ENCODE data around the gene RADIL.

RADIL gene

GRCh38 chr7:4831723-4832495 lies 51.6 kb downstream of the RADIL start:
- DNase-seq, result no peak

DNA sequence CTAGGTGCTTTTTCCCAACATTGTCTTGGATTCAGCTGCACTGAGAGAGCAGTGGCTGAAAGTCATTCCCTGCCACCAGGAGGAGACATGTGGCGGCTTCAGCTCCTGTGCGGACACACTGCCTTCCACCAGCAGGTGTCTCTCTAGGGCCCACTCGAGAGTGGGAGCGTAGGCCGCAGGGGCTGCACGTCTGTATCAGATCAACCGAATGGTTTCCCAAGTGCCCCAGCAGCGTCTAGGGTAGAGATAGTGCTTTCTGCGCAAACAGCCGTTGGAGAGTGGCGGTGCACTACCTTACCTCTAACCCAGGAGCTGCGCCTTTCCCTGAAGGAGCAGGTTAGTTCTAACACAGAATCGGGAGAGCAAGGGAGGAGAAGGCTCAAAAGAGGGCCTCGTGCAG lies 53.3 kb downstream of the RADIL start:
- DNase-seq, result peak; percentile 57

DNA sequence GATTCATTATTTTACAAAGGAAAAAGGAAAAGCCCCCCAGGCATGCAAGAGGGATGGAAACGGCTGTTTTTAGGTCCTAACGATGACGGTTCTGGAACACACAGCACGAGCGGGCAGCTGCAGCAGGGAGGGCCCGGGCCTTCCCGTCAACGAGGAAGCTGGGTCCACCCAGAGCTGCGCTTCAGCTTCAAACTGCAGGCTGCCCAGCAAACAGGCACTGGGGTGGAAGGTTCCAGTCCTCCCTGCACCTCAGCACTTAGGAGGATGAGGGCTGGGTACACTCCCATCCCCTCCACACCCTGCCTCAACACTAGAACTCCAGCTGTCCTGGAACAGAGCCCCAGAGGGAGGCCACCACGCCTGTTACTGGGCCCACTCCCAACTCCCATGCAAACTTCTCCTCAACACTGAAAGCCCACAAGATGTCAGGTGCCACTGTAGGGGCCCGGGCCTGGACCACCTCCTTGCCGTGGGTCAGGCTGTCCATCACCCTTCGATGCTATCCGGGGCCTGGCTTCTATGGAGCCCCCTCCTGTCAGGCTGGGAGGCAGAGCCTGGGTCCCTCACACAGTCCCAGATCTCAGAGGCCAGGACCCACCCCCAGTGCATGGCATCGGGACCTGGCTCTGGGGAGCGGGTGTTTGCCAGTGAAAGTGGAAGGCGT lies 54.7 kb downstream of the RADIL start:
- DNase-seq, result no peak

GRCh38 chr7:4825081-4825480 lies 58.4 kb downstream of the RADIL start:
- DNase-seq, result no peak

DNA sequence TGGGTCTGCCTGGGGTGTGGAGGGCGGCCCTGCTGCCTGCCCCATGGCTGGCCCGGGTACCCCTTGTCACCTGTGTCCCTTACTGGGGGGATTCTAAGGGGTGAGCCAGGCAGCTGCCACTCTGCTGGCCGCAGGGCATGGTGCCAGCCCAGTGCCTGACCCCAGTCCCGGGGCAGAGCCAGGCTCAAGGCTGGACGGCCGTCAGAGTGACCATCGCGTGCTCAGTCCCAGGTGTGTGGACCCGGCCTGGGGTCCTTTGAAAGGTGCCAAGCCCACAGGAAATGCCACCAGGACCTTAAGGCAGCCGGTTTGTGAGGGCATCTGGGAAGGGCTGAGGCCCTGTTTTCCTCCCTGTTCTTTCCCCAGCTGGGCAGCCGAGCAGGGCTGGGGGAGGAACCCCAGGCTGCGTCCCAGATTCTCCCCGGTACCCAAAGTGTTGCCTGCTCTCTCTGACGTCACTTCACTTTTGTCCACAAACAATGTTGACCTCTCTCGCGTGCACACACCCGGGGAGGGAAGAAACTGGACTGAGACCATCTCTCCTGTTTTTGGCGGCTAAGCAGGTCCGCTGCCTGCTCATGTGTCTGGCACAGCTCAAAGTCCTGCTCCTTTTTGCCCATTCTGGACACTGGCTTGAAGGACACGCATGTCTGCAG lies 59.3 kb downstream of the RADIL start:
- no peak for DNase-seq

DNA sequence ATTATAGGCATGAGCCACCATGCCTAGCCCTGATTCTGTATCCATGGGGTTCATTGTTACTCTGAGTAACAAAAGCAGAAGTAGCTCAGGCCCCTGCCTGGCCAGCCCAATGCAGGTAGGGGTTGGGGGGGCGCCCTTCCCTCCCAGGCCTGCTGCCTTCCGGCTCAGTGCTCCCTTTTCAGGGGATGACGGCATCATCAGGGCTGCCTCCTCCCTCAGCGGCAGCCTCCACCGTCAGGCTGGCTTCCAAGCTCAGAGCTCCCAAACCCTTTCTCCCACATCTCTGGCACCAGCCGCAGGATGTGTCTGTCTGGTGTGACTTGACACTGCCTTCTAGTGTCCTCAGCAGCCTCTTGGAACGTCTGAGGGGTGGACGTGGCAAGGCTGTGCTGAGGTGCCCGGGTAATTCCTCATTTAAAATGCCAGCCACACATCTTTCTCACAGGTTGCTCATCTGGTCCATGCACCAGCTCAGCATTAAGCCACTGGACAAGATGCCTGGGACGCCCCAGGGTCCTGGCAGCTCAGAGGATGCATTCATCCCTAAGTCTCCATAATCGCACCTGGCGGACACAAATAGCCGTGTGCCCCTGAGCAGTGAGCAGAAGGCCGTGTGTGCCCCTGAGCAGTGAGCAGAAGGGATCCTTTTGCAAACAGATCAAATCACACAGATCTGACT lies 59.9 kb downstream of the RADIL start:
- no peak for DNase-seq

GRCh38 chr7:4822677-4823076 lies 60.8 kb downstream of the RADIL start:
- no peak for DNase-seq

DNA sequence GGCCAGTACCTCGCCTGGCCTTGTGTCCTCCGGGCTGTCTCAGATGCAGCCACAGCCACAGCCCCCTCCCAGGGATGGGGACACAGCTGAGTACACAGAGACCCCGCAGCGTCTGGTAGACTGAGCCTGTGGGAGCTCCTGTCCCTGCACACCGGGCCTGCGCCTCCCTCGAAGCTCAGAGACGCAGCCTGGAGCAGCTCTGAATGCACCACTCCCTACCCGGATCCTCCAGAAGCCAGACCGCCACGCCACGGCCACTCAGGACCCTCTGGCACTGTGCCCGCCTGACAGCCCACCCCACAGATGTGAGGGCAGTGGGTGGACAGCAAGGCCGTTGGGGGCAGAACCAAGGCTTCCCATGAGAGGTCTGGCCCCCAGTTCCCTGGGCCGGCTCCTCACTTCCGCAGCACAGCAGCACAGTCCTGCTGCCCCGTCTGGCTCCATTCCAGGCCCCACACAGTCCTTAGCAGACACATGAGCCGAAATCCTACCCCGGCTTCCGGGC lies 62.5 kb downstream of the RADIL start:
- no peak for DNase-seq

- DNase-seq, result no peak
Observed at GRCh38 chr7:4820405-4820966, 63.0 kb downstream of the RADIL start.

DNA sequence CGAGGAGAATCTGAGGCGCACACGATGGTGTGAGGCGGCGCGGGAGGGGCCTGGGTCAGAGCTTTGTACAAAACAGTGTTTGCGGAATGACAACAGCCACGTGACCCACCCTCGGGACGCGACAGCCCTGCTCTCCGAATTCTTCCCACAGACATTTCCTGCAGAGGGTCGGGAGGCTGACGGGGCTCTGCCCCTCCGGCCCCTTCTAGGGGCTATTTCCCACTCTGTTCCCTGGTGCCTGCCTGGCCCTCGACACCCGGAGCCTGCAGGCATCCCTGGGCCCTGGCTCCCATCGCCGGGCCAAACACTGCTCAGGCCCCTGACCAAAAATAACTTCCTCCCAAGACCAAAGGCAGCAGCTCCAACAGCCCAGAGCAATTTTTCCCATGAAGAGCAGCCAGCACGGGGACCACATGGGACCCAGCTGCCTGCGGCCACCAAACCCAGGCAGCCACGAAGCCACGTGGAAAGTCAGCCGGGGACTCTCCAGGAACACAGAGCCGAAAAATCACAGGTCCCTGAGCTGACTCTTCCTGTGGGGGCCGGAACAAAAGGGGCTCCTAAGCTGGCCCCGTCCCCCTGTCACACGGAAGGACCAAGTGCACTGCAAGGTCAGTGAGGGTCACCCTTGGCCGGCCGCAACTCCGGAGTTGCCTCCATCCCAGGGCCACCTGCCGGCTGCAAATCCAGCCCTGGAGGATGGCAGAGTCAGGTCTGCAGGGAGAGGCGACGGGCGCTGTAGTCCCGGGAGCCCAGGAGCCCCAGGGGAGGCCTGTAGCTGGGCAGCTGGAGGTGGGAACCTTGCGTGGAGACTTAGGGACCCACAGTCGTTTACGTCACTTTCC lies 63.7 kb downstream of the RADIL start:
- DNase-seq, result no peak

- DNase-seq, result no peak
Observed at GRCh38 chr7:4818000-4818794, 65.3 kb downstream of the RADIL start.

DNA sequence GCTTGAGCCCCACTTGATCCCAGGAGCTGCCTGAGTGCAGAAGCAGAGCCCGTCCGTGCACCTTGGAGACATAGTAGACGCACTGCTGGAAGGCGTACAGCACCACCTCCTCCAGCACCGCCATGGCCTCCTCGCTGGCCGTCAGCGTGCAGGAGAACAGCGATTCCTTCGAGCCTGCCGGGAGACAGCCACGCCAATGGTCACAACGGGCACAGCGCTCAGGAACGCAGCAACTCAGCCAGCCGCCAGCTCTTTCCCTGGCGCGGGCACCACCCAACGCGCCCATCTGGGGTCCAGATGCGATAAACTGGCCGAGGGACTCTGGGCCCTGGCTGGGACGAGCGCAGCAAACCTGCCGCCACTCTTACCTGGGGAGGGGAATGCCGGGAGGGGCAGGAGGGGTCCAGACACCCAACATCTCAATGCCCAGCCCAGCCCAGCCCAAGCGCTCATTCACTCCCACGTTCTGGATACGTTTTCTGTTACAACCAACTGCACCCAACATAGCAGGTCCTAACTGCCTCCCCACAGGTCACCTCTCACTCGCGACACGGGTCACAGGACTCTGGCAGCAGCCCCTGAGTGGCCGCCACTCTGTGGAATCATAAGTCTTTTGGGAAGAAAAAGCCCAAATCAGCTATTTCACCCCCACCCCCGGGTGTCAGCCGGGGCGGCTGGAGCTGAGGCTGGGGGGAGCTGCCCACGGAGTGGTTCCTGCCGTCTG lies 66.2 kb downstream of the RADIL start:
- no peak for DNase-seq

DNA sequence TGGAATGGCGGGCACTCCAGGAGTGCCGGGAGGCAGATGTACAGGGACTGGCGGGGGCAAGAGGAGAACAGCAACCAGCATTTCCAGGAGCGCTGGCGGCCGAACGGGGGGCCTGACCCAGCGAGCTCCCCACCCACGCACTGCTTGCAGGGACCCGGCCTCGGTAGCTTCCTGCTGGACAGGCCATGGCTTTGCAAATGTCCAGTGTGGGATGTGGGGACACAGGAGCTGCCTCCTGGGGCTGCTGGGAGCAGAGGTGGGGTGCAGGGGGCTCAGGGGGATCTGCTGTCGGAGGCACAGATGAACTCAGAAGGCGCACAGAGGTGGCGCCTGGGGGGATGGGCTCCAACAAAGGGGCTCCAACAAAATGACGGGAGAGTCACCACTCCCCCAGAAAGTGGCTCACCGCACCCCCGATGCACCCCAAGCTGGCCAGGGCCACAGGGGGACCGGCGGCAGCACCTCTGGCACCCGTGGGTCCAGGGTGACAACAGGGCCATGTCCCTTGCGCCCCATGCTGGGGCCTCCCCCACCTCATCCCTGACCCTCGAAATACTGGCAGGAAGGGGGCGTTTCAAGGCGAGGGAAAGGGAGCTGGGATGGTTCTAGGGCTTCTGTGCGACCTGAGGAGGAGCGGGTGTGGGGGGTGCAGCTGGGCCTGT lies 67.0 kb downstream of the RADIL start:
- no peak for DNase-seq

DNA sequence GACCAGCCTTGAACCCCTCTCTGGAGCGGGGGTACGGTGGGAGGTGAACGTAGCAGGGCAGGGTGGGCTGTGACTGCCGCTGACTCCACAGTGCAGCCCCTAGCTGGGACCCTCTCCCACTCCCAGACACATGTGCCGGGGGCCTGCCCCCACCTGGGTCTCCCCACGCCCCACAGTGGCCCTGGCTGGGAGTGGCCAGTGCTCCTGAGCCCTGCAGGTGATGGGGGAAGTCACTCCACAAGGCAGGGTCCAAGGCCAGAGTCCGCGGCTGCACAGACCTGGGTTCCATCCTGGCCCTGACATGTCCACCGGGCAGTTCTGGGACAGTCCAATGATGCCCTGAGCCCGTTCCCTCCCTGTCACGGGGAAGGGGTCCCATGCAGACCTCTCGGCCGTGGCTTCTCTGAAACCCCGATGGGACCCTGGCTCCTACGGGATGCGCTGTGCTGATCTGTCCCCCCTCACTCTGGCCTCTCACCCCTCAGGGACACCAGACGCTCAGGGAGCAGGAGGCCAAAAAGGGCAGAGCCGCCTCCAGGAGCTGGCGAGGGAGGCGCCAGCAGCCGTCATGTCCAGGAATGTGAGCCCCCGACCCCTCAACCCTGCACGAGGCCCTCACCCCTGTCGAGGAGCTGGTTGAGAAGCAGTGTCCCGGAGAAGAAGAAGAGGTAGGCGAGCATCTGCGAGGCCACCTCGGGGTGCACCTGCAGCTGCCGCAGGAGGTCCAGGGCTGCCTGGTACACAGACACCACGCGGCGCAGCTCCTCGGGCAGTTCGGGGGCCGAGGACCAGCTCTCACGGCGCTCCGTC lies 67.7 kb downstream of the RADIL start:
- no peak for DNase-seq

DNA sequence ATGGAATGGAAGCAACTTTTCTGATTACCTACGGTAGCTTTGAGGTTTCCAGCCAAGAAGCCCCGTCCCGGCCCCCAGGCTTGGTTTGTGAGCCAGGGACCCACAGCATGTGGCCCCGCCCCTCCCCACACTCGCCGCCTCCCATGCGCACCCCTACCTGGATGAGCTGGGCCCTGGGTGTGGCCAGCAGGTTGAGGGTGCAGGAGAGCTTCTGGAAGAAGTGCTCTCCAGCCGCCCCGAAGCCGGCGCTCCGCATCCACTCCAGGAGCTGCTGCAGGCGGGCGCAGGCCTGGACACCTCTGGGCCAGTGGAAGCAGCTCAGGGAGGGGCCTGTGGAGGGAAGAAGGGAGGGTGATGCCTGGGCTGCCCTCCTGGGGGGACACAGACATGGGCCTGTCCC lies 68.4 kb downstream of the RADIL start:
- DNase-seq, result no peak

DNA sequence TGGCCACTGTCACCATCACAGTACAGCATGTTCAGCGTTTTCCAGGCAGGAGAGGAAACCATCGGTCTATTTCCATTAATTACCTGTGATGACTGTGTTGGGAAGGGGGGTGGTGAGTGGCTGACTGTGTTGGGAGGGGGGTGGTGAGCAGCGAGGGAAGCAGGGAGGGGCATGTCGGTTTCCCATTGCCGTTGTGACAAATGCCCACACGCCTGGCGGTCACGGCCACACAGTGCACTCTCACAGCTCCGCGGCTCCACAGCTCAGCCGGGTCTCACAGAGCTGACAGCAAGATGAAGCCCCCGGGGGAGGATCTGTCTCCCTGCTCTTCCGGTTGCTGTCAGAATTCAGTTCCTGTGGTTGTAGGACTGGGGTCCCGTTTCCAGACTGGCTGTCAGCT lies 69.1 kb downstream of the RADIL start:
- DNase-seq, result no peak

DNA sequence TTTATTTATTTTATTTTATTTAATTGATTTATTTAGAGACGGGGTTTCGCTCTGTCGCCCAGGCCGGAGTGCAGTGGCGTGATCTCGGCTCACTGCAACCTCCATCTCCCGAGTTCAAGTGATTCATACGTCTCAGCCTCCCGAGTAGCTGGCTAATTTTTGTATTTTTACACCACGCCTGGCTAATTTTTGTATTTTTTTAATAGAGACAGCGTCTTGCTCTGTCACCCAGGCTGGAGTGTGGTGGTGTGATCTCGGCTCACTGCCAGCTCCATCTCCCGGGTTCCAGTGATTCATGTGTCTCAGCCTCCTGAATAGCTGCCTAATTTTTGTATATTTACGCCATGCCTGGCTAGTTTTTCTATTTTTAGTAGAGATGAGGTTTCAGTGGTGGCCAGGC lies 73.8 kb downstream of the RADIL start:
- no peak for DNase-seq

- DNase-seq, result peak; percentile 46
Observed at GRCh38 chr7:4809091-4809591, 74.4 kb downstream of the RADIL start.

DNA sequence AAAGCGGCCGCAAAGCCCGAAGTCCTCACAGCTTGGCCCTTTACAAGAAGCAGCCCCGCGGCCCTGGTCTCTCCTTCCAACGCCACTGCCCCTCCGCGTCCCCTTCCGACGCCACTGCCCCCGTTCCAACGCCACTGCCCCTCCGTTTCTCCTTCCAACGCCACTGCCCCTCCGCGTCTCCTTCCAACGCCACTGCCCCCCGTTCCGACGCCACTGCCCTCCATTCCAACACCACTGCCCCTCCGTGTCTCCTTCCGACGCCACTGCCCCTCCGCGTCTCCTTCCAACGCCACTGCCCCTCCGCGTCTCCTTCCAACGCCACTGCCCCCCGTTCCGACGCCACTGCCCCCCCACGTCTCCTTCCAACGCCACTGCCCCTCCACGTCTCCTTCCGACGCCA lies 75.0 kb downstream of the RADIL start:
- no peak for DNase-seq
